ENCODE data around the gene SERINC1.

SERINC1 gene

DNA sequence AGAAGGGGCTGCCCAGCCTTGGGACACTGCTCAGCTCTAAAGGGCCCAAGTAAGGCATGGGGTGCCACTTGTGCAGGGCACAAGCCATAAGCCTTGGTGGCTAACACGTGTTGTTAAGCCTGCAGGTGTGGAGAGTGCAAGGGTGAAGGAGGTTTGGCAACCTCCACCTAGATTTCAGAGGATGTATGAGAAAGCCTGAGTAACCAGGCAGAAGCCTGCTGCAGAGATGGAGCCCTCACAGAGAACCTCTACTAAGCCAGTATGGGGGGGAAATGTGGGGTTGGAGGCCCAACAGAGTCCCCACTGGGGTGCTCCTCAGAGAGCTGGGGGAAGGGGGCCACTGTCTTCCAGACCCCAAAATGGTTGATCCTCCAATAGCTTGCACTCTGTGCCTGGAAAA, 32.6 kb downstream of the SERINC1 start:
- DNase-seq (ENCODE audit: low read depth in 3 of 3, low spot score in 1 of 3): no peak

DNA sequence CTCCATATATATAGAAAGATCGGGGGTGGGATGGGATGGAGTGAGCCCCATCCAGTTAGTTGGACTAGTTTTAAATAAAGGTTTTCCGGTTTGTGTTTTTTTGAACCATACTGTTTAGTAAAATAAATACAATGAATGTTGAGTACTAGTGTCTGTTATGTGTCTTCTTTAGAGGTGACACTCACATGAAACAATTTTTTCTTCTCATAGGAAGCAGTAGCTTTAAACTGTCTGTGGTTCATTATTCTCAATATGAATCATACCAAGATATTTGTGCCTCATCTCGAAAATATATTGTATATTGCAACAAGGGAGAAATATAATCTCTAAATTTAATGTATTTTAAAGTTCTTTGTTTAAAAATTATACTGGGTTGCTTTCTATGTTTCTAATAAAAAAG, 38.8 kb downstream of the SERINC1 start:
- no peak for DNase-seq (ENCODE audit: low read depth in 3 of 3, low spot score in 1 of 3)

DNA sequence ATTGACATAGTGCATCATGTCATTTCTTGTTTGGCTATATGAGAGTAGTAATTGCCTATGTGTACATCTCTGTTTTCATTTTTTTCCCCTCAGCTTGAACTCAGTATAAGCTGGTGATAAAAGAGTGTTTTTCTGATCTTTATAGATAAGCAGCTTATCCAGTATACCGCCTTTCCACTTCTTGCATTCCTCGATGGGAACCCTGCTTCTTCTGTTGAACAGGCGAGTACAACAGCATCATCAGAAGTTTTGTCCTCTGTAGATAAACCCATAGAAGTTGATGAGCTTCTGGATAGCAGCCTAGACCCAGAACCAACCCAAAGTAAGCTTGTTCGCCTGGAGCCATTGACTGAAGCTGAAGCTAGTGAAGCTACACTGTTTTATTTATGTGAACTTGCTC, 39.8 kb downstream of the SERINC1 start:
- no peak for DNase-seq (ENCODE audit: low read depth in 3 of 3, low spot score in 1 of 3)

DNA sequence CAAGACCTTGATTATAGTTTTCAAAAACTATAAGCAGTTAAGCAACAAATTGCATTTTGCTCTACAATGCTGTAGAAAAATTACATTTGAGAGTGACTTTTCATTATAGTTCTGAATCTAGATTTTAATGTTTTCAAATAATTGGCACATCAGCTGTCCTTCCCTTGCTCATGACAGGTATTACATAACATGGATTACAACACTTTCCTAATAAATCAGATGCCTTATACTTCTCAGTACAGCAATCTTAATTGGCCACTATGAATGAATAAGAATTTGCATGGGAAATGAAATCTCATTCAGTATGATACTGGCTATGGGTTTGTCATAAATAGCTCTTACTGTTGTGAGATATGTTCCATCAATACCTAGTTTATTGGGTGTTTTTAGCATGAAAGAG, 42.3 kb downstream of the SERINC1 start:
- no peak for DNase-seq (ENCODE audit: low read depth in 3 of 3, low spot score in 1 of 3)

DNA sequence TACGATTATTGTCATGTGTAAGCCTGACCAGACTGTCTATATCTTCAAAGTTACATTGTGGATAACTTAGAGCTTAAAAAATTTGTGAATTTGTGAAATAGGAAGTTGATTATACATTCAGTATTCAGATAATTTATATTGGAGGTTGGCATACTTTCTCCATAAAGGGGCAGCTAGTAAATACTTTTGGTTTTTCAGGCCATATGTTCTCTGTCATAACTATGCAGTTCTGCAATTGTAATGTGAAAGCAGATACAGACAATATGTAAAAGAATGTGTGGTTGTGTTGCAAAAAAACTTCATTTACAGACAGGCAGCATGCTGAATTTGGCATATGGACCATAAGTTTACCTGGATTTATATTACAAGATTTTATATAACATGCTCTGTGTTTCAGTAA, 42.8 kb downstream of the SERINC1 start:
- DNase-seq (ENCODE audit: low read depth in 3 of 3, low spot score in 1 of 3): no peak

DNA sequence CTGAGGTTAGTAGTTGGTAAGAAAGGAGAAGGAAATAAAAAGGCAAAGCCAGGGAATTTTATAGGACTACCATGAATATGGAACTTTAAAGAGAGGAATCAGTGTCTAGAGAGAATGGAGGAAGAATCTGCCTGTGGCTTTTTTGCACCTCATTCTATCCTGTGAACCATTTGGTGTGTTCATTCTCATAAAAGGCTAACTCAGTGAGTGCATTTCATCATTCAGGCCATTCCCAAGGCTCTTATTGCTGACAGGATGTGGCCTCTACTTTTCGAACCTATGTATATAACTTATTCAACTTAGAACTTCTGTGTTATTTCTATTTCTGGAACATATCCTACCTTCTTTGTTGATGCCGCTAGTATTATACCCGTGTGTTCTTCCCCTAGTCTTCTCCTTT, 45.0 kb downstream of the SERINC1 start:
- no peak for DNase-seq (ENCODE audit: low read depth in 3 of 3, low spot score in 1 of 3)

DNA sequence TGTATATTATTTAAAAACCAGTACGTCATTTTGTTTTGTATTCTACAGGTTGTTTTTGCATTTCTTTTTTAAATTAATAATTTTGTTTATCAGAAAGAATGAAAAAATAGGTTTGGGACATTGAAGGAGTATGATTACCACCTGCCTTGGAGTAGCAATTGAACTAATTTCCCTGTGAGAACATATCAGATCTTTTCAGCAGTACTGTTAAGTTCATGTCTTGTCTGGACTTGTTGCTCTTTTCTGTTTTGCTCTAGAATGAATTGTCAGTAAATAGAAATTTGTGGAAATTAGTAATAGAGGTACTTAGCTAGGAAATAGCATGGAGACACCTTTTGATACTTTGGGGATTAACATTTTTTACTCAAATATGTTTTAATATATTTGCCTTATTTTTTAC, 47.9 kb downstream of the SERINC1 start:
- no peak for DNase-seq (ENCODE audit: low read depth in 3 of 3, low spot score in 1 of 3)

DNA sequence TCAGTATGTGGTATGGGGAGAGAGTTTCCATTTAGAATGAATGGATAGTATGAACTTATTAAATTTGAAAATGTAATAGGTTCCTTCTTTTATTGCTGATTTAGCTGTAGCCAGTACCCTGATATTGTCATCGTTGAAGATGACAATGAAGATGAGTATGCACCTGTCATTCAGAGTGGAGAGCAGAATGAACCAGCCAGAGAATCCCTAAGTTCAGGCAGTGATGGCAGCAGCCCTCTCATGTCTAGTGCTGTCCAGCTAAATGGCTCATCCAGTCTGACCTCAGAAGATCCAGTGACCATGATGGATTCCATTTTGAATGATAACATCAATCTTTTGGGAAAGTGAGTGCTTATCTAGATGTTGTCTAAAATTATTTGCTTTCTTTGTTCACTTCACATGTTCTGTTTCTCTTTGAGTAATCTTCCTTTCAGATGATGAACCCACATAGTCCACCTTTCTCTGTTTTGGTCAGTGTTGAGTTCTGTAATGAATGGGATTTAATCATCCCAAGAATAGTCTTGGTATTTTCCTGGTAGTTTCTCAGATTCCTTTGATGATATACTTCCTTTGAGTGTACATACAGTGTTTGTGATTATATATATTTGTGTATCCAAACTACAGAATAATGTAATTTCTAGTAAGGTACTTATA, 48.9 kb downstream of the SERINC1 start:
- DNase-seq (ENCODE audit: low read depth in 3 of 3, low spot score in 1 of 3): no peak

DNA sequence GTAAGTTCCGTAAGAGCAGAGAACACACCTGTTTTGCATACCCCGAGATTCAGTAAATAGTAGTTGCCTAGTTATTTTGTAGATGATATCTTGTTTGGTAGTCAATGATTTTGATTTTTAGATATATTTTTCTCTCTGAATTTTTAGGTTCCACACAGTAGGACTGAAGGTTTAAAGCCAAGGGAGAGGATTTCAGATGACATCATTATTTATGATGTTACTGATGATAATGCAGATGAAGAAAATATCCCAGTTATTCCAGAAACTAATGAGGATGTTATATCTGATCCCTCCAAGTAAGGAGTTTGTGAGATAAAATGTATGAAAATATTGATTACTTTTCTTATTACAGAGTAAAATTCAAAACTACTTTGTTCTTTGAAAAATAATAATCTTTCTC, 49.6 kb downstream of the SERINC1 start:
- no peak for DNase-seq (ENCODE audit: low read depth in 3 of 3, low spot score in 1 of 3)

DNA sequence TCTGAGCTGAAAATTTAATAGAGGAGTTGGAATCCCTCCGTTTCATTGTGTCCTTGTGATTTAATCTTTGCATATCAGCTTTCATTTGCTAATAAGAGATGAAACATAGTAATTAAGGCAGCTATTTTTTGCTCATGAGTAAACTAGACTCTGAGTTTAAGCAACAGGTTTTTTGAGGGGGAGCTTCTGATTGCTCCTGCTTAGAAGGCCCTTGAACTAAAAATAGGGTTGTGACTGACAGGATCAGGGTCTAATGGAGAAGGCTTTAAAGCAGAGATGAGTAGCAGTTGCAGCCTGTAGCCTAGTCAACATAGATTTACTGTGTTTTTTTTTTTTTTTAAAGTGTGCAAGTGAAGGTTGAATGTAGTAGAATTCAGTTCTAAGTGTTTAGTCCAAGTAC, 54.8 kb downstream of the SERINC1 start:
- no peak for DNase-seq (ENCODE audit: low read depth in 3 of 3, low spot score in 1 of 3)

DNA sequence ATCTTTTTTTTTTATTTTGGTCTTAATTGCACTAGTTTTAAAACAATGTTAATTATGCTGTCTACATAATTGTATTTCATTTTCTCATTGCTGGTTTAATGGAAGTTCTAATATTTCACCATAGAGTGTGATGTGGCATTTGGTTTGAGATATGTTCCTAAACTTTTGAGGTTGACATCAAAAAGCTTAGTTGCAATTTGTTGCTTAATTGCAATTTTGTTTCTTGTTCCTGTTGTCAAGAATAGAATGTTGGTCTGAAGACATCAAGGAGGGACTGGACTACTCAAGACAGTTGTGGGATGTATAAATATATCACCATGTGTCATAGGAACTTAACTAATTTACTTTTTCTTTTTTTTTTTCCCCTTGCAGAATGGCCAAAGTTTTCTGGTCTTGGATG, 59.6 kb downstream of the SERINC1 start:
- DNase-seq (ENCODE audit: low read depth in 3 of 3, low spot score in 1 of 3): no peak

DNA sequence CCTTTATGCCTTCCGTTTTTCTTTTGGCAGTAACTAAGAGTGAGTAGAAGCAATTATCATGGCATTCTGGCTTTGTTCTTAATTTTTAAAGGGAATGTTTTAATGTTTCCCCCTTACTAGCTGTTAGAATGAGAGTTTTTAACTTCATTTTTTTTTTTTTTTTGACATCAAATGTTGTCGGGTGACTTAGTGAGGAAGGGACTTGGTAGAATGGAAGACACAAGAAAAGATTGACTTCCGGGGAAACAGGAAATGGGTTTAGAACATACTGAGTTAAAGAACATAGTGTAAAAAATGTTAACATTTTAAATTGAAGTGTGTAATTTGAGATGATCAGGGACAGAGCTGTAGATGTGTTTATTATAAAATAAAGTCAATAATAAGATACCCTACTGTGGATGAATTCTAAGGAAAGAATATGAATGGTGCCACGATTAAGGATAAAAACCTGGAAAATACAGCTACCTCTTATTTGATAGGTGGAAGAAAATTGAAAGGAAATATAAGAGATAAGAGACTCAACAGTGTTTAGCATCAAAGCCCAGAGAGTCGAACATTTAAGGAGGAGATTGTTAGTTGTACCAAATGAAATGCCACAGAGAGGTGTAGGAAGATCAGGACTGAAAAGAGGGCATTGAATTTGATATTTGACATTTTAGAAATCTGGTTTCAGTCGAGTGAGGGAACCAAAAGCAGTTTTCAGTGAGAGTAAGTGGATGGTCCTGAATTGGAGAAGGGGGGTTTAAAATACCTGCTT, 62.7 kb downstream of the SERINC1 start:
- no peak for DNase-seq (ENCODE audit: low read depth in 3 of 3, low spot score in 1 of 3)

DNA sequence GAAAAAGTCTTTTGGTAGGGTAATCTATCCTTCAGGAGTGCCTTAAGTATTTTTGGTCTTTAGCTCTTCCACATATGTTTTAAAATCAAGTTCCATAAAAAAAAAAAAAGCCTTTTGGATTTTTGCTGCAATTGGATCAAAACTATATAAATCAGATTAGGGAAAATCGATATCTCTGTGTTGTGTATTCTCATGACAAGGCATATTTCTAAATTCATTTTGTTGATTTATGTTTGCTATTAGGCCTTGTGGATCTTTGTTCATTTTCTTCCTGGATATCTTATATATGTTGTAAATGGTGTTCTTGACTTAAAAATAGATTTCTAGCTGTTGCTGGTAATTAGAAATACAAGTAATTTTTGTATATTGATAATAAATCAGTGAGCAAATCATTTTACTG, 63.4 kb downstream of the SERINC1 start:
- no peak for DNase-seq (ENCODE audit: low read depth in 3 of 3, low spot score in 1 of 3)

DNA sequence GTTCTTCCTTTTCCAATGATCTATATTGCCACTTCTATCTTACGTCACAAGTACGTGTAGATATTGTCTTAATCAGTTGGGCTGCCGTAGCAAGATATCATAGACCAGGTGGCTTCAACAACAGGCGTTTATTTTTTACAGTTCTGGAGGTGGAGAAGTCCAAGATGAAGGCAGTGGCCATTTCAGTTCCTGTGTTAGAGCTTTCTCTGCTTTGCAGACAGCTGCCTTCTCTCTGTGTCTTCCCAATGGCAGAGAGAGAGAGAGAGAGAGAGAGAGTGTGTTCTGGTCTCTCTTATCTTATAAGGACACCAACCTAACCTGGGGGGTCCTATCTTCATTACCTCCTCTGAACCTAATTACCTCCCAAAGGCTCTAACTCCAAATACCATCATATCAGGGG, 63.9 kb downstream of the SERINC1 start:
- no peak for DNase-seq (ENCODE audit: low read depth in 3 of 3, low spot score in 1 of 3)

DNA sequence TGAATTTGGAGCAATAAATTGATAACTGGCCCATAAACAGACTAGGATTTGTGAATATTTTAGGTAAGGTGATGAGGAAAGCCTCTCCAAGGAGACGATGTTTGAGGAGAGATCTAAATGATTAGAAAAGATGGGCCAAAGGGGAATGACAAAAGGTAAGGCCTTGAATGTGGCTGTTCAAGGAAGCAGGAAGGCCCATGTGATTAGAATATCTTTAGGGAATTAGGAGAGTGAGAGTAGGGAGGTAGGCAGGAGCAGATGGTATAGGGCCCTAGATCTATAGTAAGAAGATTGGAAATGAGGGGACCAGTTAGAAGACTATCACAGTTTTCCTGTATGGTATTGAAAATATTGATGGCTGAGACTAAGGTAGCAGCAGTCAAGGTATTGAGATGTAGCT, 65.4 kb downstream of the SERINC1 start:
- no peak for DNase-seq (ENCODE audit: low read depth in 3 of 3, low spot score in 1 of 3)

DNA sequence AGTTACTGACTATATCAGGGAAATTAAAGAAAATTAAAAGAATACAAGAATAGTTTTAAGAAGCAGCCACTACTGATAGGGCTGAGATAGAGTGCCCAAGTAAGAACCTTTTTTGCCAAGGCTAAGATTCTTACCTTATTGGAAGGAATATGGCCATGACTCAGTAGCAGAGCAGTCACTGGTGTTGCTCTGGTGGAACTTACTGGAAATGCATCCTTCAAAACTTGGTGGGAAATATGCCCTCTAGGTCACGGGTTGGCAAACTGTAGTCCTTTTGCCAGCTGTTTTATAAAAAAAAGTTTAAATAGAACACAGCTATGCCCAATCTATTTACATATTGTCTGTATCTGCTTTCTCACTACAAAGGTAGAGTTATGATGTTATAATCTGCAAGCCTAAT, 66.2 kb downstream of the SERINC1 start:
- no peak for DNase-seq (ENCODE audit: low read depth in 3 of 3, low spot score in 1 of 3)

DNA sequence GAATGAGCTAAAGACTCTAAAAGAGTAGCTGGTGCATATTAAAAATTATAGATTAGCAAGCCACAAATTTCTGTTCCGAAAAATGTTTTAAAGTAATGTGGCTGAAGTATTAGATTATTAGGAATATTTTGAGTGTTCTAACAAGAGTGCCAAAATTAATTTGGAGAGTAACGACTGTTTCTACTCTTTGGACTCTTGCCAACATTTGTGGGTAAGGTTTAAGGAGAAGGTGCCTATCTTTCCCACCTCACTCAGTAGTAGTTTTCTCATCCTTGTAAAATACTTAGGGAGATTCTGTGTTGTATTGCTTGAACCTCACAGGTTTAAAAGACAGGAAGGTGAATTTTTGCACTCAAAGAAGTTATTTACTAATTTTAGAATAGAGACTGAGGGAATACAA, 67.2 kb downstream of the SERINC1 start:
- no peak for DNase-seq (ENCODE audit: low read depth in 3 of 3, low spot score in 1 of 3)

DNA sequence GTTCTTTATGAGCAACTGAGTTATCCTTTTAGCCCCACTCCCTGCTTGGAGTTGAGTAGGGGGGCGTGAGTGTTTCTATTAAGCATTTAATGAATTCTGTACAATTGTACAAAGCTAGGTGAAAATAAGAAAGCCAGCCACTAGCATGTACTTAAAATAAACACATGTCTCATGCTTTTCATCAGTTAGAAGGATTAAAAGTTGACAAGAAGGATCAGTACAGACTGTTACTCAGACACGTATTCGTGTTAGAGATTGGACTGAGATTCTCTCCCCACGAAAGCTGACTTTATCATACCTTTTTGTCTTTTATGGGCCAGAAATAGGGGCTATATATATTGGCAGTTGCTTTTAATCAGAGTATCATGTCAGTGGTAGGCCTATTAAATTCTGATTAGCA, 70.5 kb downstream of the SERINC1 start:
- no peak for DNase-seq (ENCODE audit: low read depth in 3 of 3, low spot score in 1 of 3)

DNA sequence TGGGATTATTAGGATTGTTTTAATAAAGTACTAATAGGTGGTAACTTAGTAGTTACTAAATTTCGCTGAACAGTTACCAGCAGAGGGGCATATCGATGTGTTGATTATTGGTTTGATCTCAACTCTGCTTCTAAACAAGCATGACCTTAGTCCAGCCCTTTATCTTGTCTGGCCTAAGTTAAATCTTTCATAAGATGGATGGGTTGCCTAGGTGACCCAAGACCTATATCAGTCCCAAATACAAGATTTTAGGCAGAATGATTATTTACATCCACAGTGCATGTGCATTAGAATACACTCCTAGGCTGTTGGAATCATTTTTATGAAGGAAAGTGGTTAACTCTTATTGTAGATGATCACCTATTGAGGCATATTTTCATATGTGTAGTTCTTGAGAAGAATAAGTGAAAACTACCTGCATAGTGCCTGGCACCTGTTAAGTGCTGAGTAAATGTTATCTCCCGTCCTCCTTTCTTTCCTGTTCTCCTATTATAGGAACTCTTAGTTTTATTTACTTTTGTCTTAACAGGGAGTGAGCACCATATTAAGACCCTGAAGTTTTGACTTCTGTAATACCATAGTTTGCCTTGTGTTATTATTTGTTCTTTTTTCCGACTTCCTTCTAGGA, 71.0 kb downstream of the SERINC1 start:
- DNase-seq (ENCODE audit: low read depth in 3 of 3, low spot score in 1 of 3): no peak

DNA sequence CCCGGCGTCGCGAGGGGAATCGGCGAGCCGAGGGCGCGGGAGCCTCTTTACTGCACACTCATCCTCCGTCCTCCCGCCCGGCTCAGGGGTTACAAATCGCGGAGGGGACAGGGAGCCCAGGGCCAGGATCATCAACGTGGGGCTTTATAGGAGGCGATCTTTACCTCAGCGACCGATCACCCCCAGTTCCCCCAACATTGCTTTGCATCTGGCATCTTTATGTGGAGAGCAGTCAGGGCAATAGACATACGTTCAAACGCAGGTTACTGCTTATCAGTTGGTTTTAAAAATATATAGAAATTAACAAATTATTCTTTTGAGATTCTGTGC, 71.5 kb downstream of the SERINC1 start:
- DNase-seq (ENCODE audit: low read depth in 3 of 3, low spot score in 1 of 3): no peak

DNA sequence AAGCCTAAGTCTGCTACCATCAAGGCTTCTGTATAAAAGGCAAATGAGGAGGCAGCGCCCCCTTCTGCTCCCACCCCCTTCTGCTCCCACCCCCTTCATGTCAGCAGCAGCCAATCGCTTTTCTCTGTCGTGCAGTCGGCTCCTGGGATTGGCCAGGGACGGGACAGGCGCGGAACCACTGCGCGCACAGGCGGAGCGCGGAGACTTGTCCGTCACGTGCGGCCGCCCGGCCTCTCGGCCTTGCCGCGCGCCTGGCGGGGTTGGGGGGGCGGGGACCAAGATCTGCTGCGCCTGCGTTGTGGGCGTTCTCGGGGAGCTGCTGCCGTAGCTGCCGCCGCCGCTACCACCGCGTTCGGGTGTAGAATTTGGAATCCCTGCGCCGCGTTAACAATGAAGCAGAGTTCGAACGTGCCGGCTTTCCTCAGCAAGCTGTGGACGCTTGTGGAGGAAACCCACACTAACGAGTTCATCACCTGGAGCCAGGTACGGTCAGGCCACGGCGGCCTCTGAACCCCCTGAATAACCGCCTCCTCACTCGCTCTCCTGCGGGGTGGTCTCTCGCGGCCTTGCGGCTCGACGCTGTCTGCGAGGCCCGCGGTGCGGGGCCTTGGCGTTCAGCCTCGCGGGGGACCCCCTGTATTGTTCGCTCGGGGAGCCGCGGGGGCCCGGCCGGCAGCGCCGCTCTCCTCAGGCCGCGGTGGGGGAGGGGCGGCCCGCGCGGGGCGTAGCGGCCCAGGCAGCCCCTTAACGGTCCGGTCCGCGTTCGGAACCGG, 72.1 kb downstream of the SERINC1 start, which contains the start of gene HSF2:
Gene HSF2 (plus strand): TSS at position 305 of the 773 bp plus-strand sequence. CDS start 86 bp downstream, at position 391.
- peak; percentile 77 to 87 (median 84) for DNase-seq (ENCODE audit: low read depth in 3 of 3, low spot score in 1 of 3)

DNA sequence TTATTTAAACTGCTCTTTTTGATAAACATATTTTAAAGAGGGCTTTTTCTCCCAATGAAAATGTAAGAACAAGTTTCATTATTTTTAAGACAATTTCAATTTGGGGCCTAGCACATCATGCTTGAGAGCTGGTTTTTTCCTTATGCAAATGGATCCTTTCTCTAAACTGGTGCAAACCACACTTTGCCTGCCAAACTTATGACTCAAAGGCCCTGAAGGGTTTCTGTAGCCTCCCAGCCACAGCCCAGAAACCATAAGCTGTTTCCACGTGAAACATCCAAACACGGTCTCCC, 72.6 kb downstream of the SERINC1 start:
- no peak for DNase-seq (ENCODE audit: low read depth in 3 of 3, low spot score in 1 of 3)

Measured in stimulated activated CD4-positive, alpha-beta T cell treated with anti-CD3 and anti-CD28 coated beads, TNF-alpha, amount 100 ng/mL, for 1 hour (primary cell).